Measurements from ENCODE around the gene PARD3.

The PARD3 gene

DNA sequence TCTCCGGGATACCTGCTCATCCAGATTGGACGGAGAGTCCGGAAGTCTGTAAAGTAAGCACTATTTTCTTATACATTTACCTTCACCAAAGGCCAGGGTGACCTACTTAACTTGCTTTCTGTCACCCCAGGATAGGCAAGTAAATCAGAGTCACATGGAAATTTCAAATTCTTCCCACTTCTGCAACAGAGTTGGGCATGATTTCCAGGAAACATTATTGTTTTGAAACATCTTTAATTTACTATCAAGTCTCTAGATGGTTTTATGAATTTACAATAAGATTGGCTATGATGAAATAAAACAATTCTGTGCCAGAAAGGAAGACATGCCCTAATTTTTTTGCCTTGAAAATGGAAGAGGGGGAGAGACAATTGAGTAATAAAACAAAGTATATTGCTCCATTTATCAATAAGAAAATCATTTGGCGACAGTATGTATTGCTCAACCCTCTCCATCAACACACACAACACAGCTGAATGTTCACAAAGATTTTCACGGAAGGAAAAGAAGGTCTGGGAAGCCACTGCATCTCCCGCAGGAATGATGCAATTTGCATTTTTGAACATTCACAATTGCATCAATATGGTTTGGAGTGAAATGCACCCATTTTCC lies 702.8 kb downstream of the PARD3 start:
- Histone ChIP-seq H3K27me3 (ENCODE audit: control insufficient read depth, low read length) (no peaks in the 10 kb centered on the region), H3K9me3 (ENCODE audit: control insufficient read depth, insufficient read depth, low read length) (no peaks in the 10 kb centered on the region; the same call in 1 of the 2 replicates), H3K9me2 (replicated peaks; ENCODE audit: control insufficient read depth, low read length) (no peaks in the 10 kb centered on the region), H3K4me1 (ENCODE audit: control insufficient read depth, low read length) (no peaks in the 10 kb centered on the region), H3K36me3 (ENCODE audit: control insufficient read depth, low read length) (no peaks in the 10 kb centered on the region), H3K27ac (ENCODE audit: low read depth, low read length) (no peak overlapping the region), H3K4me2 (ENCODE audit: low read length) (no peak overlapping the region), H3F3A (ENCODE audit: control insufficient read depth, insufficient read depth) (no peaks in the 10 kb centered on the region), H4K20me1 (ENCODE audit: control insufficient read depth, insufficient read depth, low read depth, low read length) (no peaks in the 10 kb centered on the region), H3K79me2 (ENCODE audit: control insufficient read depth, low read length) (no peaks in the 10 kb centered on the region), H3K4me3 (ENCODE audit: low read length) (no peak overlapping the region)
- no peak for TF ChIP-seq EZH2phosphoT487 (IDR thresholded peaks at IDR 0.05; ENCODE audit: borderline replicate concordance, low read length)
- TF ChIP-seq, protein P1, sequence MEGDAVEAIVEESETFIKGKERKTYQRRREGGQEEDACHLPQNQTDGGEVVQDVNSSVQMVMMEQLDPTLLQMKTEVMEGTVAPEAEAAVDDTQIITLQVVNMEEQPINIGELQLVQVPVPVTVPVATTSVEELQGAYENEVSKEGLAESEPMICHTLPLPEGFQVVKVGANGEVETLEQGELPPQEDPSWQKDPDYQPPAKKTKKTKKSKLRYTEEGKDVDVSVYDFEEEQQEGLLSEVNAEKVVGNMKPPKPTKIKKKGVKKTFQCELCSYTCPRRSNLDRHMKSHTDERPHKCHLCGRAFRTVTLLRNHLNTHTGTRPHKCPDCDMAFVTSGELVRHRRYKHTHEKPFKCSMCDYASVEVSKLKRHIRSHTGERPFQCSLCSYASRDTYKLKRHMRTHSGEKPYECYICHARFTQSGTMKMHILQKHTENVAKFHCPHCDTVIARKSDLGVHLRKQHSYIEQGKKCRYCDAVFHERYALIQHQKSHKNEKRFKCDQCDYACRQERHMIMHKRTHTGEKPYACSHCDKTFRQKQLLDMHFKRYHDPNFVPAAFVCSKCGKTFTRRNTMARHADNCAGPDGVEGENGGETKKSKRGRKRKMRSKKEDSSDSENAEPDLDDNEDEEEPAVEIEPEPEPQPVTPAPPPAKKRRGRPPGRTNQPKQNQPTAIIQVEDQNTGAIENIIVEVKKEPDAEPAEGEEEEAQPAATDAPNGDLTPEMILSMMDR (IDR thresholded peaks at IDR 0.05; ENCODE audit: low read depth, low read length, poor library complexity, severe bottlenecking), result no peak

DNA sequence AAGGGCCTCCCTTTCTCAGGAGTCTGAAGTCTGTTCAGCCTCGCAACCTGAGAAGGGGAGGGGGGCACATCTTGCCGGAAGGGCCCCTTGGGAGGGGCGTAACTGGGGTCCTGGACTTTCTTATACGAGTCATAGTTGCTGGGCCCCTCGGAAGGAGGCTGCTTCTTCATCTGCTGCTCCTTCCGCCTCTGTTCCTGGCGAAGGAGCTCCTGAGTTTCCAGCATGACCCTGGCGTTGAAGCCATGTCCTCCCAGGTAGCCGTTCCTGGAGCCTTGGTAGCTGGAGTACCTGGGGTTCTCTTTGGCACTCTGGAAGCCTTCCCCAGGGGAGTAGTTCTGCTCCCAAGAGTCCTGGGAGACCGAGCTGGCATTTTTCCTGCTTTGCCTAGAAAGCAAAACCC lies 703.9 kb downstream of the PARD3 start:
- TF ChIP-seq EZH2phosphoT487 (IDR thresholded peaks at IDR 0.05; ENCODE audit: borderline replicate concordance, low read length), result no peak
- TF ChIP-seq, protein P1 (IDR thresholded peaks at IDR 0.05; ENCODE audit: low read depth, low read length, poor library complexity, severe bottlenecking), result no peak
- H3K27me3 ChIP-seq (ENCODE audit: control insufficient read depth, low read length), result no peaks in the 10 kb centered on the region

DNA sequence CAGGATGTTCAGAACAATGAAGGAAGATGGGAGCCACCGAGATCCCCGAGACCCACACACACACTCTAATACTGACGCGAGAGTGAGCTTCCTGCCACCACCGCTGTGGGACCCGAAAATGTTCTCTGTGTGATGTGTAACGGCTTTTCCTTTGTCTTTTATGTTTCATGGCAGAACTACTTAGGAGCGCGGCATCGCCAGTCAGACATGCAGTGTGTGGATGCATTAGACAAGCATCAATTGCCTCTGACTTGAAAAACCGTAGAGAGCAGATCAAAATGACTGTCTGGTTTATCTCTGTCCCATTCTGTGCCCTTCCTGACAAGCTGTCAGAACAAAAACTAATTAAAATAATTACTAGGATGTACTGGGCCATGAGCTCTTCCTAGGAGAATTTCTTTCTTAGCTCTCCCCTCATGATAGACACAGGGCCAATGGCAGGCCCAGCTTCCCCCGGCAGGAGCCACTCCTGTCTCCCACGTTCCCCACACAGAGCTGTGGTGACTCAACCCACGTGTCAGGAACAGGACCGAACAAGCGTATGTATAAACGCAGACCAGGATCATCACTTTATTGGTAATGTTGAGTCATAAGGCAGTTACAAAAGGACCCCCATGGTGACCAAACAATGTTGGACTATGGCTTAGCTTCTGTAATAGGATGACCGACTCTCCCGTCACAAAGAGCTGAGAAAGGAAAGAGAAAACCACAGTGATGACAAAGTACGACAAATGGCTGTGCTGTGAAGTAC lies 705.0 kb downstream of the PARD3 start:
- TF ChIP-seq, protein P1 (IDR thresholded peaks at IDR 0.05; ENCODE audit: low read depth, low read length, poor library complexity, severe bottlenecking), result no peak
- TF ChIP-seq EZH2phosphoT487 (IDR thresholded peaks at IDR 0.05; ENCODE audit: borderline replicate concordance, low read length), result no peak
- Histone ChIP-seq H3F3A (ENCODE audit: control insufficient read depth, insufficient read depth) (no peaks in the 10 kb centered on the region), H3K27me3 (ENCODE audit: control insufficient read depth, low read length) (no peaks in the 10 kb centered on the region), H3K4me1 (ENCODE audit: control insufficient read depth, low read length) (no peaks in the 10 kb centered on the region), H4K20me1 (ENCODE audit: control insufficient read depth, insufficient read depth, low read depth, low read length) (no peaks in the 10 kb centered on the region), H3K4me3 (ENCODE audit: low read length) (no peak overlapping the region), H3K36me3 (ENCODE audit: control insufficient read depth, low read length) (no peaks in the 10 kb centered on the region), H3K9me3 (ENCODE audit: control insufficient read depth, insufficient read depth, low read length) (no peaks in the 10 kb centered on the region; the same call in 1 of the 2 replicates), H3K27ac (ENCODE audit: low read depth, low read length) (no peak overlapping the region), H3K79me2 (ENCODE audit: control insufficient read depth, low read length) (no peaks in the 10 kb centered on the region), H3K4me2 (ENCODE audit: low read length) (no peak overlapping the region), H3K9me2 (replicated peaks; ENCODE audit: control insufficient read depth, low read length) (no peaks in the 10 kb centered on the region)

More for the DNA sequence above, 703.9 kb downstream of the PARD3 start:
- Histone ChIP-seq H4K20me1 (ENCODE audit: control insufficient read depth, insufficient read depth, low read depth, low read length) (no peaks in the 10 kb centered on the region), H3K4me3 (ENCODE audit: low read length) (no peak overlapping the region), H3K4me2 (ENCODE audit: low read length) (no peak overlapping the region), H3K36me3 (ENCODE audit: control insufficient read depth, low read length) (no peaks in the 10 kb centered on the region), H3K79me2 (ENCODE audit: control insufficient read depth, low read length) (no peaks in the 10 kb centered on the region), H3K9me2 (replicated peaks; ENCODE audit: control insufficient read depth, low read length) (no peaks in the 10 kb centered on the region), H3K4me1 (ENCODE audit: control insufficient read depth, low read length) (no peaks in the 10 kb centered on the region), H3K27ac (ENCODE audit: low read depth, low read length) (no peak overlapping the region), H3K9me3 (ENCODE audit: control insufficient read depth, insufficient read depth, low read length) (no peaks in the 10 kb centered on the region; the same call in 1 of the 2 replicates), H3F3A (ENCODE audit: control insufficient read depth, insufficient read depth) (no peaks in the 10 kb centered on the region)
